ENCODE measurements around the gene RUNX1.
"Not testable (repeated sequence)": the region's sequence is repeated elsewhere in the genome, so short reads cannot be mapped to it uniquely, and the experiment has no call there.

Gene RUNX1

DNA sequence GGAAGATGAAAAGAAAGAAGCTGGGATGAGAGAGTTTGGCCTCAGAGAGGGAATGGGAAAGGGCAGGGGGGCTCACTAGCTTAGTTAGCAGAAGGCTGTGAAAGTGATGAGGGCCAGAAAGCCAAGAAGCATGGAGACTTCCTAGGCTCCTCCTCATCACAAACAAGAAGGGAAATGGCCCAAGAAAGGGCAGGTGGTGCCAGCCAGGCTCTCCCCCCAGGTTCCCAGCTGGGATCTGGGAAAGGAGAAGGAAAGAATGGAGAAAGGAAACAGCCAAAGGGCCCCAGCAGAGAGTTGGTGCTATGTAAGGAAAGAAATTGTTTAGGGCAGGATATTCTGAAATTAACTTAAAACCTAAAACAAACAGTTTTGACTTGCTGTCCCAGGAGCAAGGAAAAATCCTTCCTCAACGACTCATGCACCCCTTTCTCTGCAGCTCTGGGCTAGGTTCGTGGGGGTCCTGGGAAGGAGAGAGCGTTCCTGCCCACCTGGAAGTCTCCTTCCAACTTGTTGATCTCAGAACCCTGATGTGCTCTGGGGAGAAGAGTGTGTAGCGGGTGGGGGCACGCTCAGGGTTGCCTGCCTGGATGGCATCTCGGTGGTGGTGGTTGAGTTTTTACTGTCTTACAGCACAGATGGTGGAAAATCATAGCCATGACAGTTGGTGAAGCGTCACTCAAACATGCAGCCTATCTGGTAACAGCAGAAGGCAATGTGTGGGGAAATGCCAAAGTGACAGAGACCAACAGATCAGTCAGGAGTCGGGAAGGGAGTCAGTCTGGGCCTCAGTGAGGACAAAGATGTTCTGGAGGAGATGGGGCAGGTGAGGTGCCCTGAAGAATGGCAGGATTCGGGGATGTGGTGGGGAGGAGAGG lies 233.0 kb downstream of the RUNX1 start:
- no peak for DNase-seq (ENCODE audit: low read depth in 1 of 2, low spot score in 1 of 2)

- DNase-seq (ENCODE audit: low read depth in 1 of 2, low spot score in 1 of 2) = no peak
These were observed 234.6 kb downstream of the RUNX1 start for GRCh38 chr21:34814529-34814951.

DNA sequence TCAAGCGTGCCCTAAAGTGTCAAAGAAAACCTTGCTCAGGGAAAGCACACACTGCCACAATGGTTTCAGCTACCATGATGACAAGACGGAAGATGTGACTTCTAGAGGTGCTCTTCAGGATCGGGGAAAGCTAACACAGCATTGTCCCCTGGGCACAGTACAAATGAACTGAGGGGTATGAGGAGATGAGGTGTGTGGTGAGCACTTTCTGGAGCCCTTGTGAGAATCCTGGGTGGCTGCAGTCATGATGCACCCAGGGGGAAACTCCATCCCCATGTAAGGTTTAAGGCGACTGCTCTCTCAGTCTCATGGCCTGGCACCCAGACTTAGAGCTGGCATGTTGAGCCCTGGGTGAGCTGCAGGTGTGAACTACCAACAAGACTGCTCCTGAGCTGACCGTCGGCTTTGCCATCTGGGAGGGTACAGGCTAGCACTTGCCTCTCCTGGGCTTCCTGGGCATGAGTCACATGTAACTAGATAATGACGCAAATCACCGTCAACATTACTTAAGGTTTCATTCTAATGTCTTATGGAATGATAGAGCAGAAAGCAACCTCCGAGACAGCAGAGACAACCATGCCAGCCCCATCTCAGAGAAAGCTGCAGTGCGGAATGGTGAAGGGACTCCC lies 235.7 kb downstream of the RUNX1 start:
- no peak for DNase-seq (ENCODE audit: low read depth in 1 of 2, low spot score in 1 of 2)

- DNase-seq (ENCODE audit: low read depth in 1 of 2, low spot score in 1 of 2) = no peak
These were observed 236.4 kb downstream of the RUNX1 start for GRCh38 chr21:34812504-34813265.

DNA sequence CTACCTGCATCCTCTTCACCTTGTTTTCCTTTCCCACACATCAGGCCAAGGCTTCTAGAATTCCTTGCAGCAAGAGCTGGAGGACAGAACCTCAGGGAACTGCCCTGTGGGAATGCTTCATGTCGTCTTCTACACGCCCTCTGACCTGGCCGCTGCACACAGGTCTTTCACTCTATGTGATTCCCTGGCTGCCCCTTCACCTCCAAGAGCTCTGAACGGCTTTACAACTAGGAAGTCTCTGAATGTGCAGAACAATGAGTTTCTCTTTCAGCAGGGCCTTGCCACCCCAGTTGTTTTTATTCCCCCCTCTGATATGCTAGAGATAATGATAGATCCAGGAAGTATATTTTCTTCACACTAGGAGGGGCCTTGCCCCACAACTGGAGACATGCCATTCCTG lies 237.7 kb downstream of the RUNX1 start:
- no peak for DNase-seq (ENCODE audit: low read depth in 1 of 2, low spot score in 1 of 2)

DNA sequence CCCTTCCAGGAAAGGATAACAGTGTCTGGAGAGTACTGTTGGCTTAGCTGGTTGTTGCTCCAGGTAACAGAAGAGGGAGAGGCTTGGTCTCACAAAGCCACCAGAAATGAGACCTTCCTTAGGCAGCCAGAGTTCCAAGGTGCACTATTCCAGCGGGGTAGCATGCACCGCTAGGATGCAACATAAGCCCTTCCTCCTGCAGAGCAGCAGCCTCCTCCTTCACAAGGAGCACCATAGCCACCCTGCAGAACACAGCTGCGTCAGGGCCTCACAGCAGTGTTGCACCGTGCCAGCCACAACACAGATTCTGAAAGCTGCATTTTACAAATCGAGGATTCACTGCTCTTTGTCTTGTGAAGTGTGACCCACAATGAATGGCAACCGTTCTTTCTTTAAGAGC lies 238.3 kb downstream of the RUNX1 start:
- DNase-seq (ENCODE audit: low read depth in 1 of 2, low spot score in 1 of 2) = no peak

- DNase-seq (ENCODE audit: low read depth in 1 of 2, low spot score in 1 of 2) = no peak
These were observed 239.3 kb downstream of the RUNX1 start for GRCh38 chr21:34809822-34810221.

DNA sequence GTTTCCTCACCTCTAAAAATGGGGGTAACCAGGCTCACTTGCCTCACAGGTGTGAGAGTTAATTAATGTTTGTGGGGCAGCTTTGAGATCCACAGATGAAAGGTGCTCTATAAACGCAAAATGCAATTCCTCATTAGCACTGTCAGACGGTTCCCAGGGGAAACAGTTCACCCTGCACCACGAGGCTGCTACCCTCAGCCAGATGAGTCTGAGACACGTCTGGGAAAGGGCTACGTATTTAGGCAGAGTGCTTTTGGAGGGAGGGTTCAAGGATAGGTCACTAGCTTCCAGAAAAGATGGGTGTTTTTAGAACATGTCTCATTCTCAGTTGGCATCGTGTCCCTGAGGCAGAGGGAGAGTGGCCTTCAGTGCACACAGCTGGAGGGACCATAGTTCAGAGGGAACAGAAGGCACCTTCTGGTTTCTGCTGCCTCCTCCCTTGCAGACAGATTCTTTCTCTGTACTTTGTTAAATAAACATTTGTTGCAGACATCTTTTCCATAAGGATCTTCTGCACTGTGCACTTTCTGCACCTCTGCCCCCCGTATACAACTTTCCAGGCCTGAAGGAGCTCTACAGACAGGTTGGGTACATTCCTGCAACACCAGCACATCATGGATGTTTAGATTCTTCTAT lies 240.4 kb downstream of the RUNX1 start:
- no peak for DNase-seq (ENCODE audit: low read depth in 1 of 2, low spot score in 1 of 2)

- DNase-seq (ENCODE audit: low read depth in 1 of 2, low spot score in 1 of 2) = peak; percentile 24 to 56
These were observed 241.1 kb downstream of the RUNX1 start for GRCh38 chr21:34807881-34808568.

- DNase-seq (ENCODE audit: low read depth in 1 of 2, low spot score in 1 of 2) = peak; percentile 24 to 65
These were observed 241.8 kb downstream of the RUNX1 start for GRCh38 chr21:34807146-34807880.

GRCh38 chr21:34806423-34806822 lies 242.7 kb downstream of the RUNX1 start:
- no peak for DNase-seq (ENCODE audit: low read depth in 1 of 2, low spot score in 1 of 2)

GRCh38 chr21:34805157-34805556 lies 243.9 kb downstream of the RUNX1 start:
- no peak for DNase-seq (ENCODE audit: low read depth in 1 of 2, low spot score in 1 of 2)

DNA sequence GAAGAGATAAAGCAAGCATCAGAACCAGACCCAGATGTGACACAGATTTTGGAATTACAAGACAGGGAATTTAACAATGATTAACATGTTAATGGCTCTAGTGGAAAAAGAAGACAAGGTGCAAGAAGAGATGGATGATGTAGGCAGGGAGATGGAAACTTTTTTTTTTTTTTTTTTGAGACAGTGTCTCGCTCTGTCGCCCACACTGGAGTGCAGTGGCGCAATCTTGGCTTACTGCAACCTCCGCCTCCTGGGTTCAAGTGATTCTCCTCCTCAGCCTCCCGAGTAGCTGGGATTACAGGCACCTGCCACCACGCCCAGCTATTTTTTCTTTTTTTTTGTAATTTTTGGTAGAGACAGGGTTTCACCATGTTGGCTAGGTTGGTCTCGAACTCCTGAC lies 244.5 kb downstream of the RUNX1 start:
- DNase-seq (ENCODE audit: low read depth in 1 of 2, low spot score in 1 of 2) = not testable (repeated sequence)

GRCh38 chr21:34803782-34804370 lies 245.2 kb downstream of the RUNX1 start:
- DNase-seq (ENCODE audit: low read depth in 1 of 2, low spot score in 1 of 2) = no peak

- DNase-seq (ENCODE audit: low read depth in 1 of 2, low spot score in 1 of 2) = no peak
These were observed 246.8 kb downstream of the RUNX1 start for GRCh38 chr21:34802180-34802899.

GRCh38 chr21:34801519-34802132 lies 247.5 kb downstream of the RUNX1 start:
- no peak for DNase-seq (ENCODE audit: low read depth in 1 of 2, low spot score in 1 of 2)

DNA sequence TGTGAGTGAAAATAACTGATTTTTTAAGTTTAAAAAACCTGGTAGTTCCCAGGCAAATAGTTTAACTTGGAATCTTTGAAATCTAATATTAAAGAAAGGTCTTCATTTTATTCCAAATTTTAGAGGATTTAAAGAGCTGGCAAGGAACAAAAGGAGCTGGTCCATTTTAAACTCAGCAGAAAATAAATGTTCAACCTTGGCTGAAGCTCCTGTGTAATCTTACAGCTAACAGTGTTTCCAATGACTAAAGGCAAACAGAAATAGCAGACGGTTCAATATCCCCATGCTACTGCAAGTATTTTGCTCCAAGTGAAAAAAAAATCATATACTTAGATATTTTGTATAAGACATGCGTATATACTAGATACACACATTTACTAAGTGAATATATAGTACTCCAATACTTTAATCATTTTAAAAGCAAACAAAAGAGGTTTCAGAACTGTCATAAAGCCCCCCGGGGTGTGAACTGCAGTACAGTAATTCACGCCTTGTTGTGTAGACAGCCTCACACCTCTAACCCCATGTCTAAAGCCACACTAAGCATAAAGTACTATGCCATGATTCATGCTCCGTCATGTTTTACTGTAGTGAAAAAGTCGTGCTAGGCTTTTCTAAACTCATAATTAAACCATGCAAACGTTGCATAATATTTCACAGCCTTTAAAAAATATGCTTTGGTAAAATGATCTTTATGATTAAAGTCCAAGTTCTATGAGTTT lies 248.1 kb downstream of the RUNX1 start:
- no peak for DNase-seq (ENCODE audit: low read depth in 1 of 2, low spot score in 1 of 2)

GRCh38 chr21:34799092-34799491 lies 250.0 kb downstream of the RUNX1 start:
- no peak for DNase-seq (ENCODE audit: low read depth in 1 of 2, low spot score in 1 of 2)
